NCI-H1930 (cell line): ENCODE measurements around the gene FOXO3.
"Not testable (repeated sequence)": the region's sequence is repeated elsewhere in the genome, so short reads cannot be mapped to it uniquely, and the experiment has no call there.

Experiments used
- DNase-seq, 2 experiments: peaks; one replicate each; lab custom pipeline; 2025; lab: John Stamatoyannopoulos, UW

FOXO3 gene

GRCh38 chr6:108555399-108556052 lies 5.2 kb upstream of the FOXO3 start:
- no peak for DNase-seq

GRCh38 chr6:108556250-108556649 lies 4.5 kb upstream of the FOXO3 start:
- no peak for DNase-seq

GRCh38 chr6:108556866-108557493 lies 3.7 kb upstream of the FOXO3 start:
- DNase-seq = no peak

DNA sequence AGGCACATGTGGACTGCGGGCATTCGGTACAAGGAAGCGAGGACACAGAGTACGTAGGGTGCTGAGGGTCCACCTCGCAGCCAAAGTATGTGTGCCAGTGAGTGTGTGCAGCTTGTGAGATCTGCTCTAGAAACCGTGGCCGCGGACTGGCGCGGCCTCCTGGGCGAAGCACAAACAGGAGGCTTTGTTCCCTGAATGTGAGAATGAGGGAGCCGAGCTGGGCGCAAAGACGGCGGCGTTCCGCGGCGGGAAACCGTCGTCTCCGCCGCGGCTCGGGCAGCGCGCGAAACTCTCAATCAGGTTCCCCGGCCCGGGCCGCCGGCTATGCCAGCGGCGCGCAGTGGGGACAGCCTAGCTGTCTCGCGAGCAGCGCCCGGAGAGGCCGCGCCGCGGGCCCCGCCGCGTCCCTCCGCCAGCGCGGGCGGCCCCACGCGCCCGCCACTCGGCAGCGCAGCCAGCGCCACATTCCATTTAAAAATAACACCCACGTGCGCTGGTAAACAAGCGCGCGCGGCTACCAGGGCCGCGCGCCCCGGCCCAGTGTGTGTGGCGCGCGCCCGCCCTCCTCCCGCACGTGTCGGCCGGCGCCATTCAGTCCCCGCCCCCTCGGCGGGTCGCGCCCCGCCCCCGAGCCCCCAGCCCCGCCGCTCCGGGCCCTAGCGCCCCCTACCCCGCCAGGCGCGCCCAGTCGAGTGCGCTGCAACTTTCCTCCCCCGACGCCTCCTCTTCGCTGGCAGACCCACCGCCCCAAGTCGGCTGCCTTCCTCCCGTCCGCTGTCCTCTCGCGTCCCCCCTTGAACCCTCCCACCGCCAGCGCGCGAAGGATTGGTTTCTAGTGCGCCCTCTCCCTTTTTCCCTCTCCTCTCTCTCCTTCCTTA lies 3.0 kb upstream of the FOXO3 start:
- peak in 1 of 2 experiments; percentile 87 for DNase-seq

GRCh38 chr6:108558372-108559096 lies 2.2 kb upstream of the FOXO3 start:
- peak; percentile 97 to 99 for DNase-seq

GRCh38 chr6:108559097-108559883 lies 1.4 kb upstream of the FOXO3 start:
- peak; percentile 47 to 85 for DNase-seq

- DNase-seq = peak; percentile 31 to 40
Measured at GRCh38 chr6:108559884-108560462, 744 bp upstream of the FOXO3 start.

DNA sequence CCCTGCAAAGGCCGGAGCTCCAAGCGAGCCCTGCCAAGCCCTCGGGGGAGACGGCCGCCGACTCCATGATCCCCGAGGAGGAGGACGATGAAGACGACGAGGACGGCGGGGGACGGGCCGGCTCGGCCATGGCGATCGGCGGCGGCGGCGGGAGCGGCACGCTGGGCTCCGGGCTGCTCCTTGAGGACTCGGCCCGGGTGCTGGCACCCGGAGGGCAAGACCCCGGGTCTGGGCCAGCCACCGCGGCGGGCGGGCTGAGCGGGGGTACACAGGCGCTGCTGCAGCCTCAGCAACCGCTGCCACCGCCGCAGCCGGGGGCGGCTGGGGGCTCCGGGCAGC lies 561 bp downstream of the FOXO3 start:
- DNase-seq = not testable (repeated sequence)

DNA sequence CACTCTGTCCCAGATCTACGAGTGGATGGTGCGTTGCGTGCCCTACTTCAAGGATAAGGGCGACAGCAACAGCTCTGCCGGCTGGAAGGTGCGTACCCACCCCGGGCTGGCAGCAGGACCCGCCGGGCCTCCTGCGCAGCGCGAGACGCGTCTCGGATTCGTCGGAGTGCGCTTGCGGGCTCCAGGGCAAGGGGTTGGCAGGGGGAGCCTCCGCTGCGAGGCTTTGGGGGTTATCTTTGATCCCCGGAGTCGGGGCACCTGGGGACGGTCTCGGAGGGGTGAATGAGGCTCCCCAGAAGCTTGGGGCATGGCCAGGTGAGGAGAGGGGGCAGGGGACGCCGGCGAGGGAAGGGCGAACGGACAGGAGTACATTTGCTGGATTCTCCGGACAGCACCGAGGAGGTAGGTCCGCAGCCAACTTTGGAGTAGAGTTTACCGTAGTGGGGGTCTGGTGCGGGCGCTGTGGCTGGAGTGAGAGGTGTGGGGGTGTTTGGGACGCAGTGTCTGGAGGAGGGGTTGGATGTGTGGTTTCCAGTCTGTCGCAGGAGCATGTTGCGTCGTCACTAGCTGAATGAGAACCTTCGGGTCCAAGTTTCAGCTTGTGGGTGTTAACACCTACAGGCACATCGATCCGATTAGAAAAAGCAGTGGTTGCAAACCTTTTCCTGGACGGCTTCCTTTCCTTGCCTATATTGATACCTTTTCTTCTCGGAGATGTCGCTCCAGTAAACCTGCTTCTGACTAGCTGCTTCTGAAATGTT lies 1.2 kb downstream of the FOXO3 start:
- no peak for DNase-seq

DNA sequence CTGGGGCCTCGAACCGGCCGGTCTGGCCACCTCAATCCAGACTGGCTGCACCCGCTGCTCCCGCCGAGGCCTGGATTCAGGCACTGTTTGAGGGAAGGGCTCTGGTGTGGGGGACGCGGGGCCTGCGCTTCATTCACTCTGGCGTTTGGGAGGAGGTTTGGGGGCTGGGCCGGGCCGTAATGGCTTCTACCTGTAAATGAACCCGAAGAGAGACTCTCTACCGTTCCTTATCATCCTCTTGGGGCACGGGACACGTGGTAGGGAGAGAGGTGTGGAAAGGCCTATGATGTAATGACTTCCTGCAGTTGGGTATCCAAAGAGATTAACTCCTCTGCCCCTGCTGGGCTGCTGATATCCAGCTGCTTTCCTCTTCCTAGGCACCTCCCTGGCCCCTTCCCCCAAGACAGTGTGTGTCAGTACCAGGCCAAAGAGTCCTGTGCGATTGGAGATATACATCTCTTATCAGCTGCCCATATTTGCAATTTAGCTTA lies 1.8 kb downstream of the FOXO3 start:
- DNase-seq = no peak

- DNase-seq = no peak
Measured at GRCh38 chr6:108563292-108563691, 2.6 kb downstream of the FOXO3 start.

- no peak for DNase-seq
Measured at GRCh38 chr6:108564178-108564577, 3.5 kb downstream of the FOXO3 start.

DNA sequence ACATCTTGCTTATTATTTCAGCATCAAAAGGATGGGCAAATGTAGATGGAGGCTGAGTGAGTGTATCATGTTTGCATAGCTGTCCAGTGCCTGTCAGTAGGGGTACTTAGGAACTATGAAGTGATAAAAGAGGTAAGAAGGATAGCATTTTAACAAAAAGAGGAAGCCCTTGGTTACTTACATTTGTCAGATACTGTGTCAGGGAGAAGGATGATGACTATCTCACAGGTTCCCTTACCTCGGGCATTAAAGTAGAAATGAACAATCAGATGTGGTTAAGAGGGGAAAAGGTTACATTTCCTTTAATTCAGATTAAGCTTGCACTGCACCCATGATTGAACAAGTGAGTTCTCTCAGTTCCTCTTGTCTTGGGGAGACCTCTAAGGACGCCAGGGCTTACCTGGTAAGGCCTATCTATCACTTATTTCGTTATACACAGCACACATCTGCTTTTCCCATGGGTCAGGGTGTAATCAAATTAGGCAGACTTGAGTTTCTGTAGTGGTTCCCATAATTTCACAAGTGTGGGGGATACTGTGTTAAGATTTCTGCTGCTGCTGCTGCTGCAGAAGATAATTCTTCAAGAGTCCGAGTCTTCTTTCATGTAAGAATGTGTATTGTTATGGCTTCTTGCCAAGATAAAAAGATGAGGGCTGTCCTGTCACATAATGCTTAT lies 4.5 kb downstream of the FOXO3 start:
- DNase-seq = no peak

DNA sequence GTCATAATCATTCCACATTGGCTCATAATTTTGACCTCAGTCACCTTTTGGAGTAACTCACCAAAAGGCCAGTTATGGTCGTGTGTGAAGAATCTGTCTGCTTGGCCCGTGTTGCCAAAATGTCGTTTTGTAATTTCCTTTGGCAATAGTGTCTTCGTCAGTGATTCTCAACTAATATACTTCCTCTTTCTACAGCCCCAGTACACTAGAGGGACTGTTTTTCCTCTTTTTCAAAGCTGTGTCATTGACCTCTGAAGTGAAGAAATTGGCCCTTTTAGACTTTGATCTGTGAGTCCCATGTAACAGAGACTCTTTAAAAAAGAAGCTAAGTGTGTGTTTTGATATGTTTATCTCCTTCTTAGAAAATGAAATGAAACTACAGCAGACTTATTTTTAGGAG lies 5.2 kb downstream of the FOXO3 start:
- DNase-seq = no peak

GRCh38 chr6:108566406-108566805 lies 5.7 kb downstream of the FOXO3 start:
- no peak for DNase-seq

DNA sequence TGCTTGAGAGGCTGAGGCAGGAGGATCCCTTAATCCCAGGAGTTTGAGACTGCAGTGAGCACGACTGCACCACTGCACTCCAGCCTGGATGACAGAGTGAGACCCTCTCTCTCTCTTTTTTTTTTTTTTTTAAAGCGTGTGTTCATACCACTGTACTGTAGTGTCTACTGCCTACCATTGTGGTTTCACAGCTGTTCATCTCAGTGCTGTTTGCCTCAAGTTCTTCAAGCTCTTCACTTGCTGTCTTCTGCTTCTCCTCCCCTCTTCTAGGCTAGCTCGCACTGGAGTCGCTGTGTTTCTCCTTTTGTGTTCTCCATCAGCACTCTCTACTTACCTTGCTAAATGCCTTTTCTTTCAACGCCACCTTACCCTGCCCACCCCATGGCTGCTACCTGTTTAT lies 7.4 kb downstream of the FOXO3 start:
- no peak for DNase-seq

DNA sequence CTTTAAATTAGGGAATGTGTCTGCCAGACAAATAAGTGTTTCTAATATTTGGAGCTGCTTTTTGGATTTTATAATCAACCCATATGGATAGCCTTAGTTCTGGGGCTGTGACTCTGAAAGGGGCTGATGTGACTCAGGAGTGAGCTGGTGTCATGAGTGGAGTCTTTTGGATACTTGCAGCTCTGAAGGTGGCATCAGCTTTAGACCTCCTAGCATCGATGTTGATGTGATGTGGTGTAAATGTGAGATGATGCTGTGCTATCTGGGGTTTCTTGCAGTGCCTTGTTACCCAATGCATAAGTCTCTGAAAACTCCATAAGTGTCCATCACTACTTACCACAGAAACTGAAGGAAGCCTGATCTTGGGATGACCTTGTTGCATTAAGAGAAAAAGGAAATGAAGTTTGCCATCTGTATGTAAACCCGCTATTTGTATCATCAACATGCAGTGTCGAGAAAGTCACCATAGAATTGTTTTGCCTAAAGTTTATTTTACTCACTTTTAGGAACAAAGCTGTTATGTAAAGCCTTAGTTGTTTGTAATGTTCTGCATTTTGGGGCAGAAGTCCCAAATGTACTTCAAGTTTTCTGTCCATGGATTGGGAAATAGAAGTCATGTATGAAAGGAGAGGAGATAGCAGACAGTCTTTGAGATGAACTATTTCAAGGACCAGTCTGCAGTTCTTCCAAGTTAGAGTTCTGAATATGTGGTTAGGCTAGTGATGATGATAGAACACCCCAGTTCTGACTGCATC lies 8.0 kb downstream of the FOXO3 start:
- DNase-seq = no peak

DNA sequence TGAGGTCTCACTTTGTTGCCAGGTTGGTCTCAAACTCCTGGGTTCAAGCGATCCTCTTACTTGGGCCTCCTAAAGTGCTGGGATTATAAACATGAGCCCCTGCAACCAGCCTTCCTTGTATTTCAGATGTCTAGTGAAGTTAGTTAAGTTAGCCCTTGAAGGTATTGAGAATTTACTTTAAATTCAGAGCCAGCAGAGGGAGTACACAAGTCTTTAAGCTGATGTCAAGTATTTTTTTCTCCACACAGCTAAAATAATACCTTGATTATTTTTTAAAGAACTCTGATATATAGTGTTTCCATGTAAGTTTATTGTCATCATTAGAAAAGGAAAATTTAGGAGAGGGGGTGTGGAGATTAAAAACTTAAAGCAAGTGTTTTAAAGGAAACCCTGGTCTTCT lies 9.8 kb downstream of the FOXO3 start:
- no peak for DNase-seq
